ENCODE results near the gene INF2. TPM values are rescaled to one million over a fixed set of nuclear protein-coding genes. Genes with fewer than 3 reads are reported as not detected.

INF2 gene
- total and polyA plus RNA-seq, 2 donors (not counting 3 experiments of a cell fraction or from before 2014, with no cell fraction given), result 55.3 to 124 TPM

DNA sequence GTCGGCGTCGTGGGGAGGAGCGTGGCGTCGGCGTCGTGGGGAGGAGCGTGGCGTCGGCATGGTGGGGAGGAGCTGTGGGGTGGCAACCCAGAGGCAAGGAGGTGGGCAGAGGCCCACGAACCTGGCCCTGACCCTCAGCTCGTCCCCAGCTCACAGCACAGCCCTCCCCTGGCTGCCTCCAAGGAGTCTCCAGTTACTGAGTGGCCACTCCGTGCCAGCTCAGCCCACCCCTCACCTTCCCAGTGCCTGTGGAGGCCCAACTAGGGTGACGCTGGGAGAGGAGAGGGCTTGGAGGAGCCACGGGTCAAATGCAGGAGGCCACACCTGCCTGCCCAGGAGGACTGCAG is 40.4 kb downstream of the INF2 start:
- BruUV-seq (replicated peaks), result no TSS peak
- POLR2A ChIA-PET, result no interaction called here
- dilution Hi-C loops (cut with MboI; ENCODE audit: extremely low pct_ligation_motif_present, low sequenced_read_pairs), result no loop called here

DNA sequence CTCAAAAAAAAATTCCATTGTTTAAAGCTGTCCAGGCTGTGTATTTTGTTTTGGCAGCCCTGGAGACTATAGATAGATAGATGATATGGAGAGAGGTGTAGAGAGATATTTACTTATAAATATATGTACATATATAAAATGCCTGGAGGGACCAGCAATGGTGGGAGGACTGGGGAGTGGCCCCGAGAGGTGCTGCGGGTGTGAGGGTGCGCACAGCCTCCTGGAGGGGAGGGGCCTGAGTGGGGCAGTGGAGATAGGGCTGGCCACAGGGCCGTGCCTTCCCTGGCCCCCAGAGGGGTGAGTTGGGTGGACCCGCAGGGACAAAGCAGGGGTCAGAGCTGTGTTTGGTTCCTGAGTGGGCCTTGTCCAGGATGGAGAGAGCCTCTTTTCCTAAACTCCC is 41.1 kb downstream of the INF2 start:
- H3K9me3 ChIP-seq (replicated peaks; ENCODE audit: control insufficient read depth, insufficient read depth, low read length), result no peaks in the 10 kb centered on the region
- H2AFZ ChIP-seq (ENCODE audit: low read depth, low read length), result no peak overlapping the region
- POLR2A ChIA-PET, result no interaction called here
- FAIRE-seq (no peak), DNase-seq (ENCODE audit: low read depth, low spot score) (no peak)
- CTCF ChIA-PET, result interaction anchor here (1.6 to 1.8 kb wide), 2 partner anchors 20 to 23 kb away, joined by 3 to 4 read pairs; partner anchors contain the start of gene SIVA1
- no peak overlapping the region for H3K9ac ChIP-seq (replicated peaks; ENCODE audit: extremely low read depth, insufficient read depth, low read length)
- H3K4me1 ChIP-seq (ENCODE audit: control insufficient read depth, extremely low read depth, insufficient read depth, low read length), result peaks cover 5% of the 10 kb centered on the region
- H3K36me3 ChIP-seq (ENCODE audit: control insufficient read depth in 2 of 2, extremely low read depth in 1 of 2, insufficient read depth in 2 of 2, low read length in 2 of 2), result no peaks in the 10 kb centered on the region
- H4K20me1 ChIP-seq (replicated peaks; ENCODE audit: control insufficient read depth, extremely low read depth, insufficient read depth, low read length), result no peaks in the 10 kb centered on the region
- no peak for TF ChIP-seq JUN (IDR thresholded peaks at IDR 0.05; ENCODE audit: borderline replicate concordance, insufficient read depth, insufficient read length, low read depth)
- no peak for TF ChIP-seq POLR2AphosphoS5 (IDR thresholded peaks at IDR 0.05; ENCODE audit: insufficient read depth, low read depth, low read length)
- no peak for TF ChIP-seq FOS (IDR thresholded peaks at IDR 0.05; ENCODE audit: borderline replicate concordance, insufficient read depth, low read length)
- H3K4me3 ChIP-seq (replicated peaks in 1 of 3; ENCODE audit: insufficient read depth in 1 of 3, low read depth in 1 of 3, low read length in 3 of 3), result no peak overlapping the region
- H3K79me2 ChIP-seq (ENCODE audit: control insufficient read depth, insufficient read depth, low read length), result no peaks in the 10 kb centered on the region
- no TSS peak for BruUV-seq (replicated peaks)
- H3K27ac ChIP-seq (ENCODE audit: insufficient read depth, low read depth, low read length), result no peak overlapping the region
- dilution Hi-C loops (cut with MboI; ENCODE audit: extremely low pct_ligation_motif_present, low sequenced_read_pairs), result no loop called here
- H3K27me3 ChIP-seq (ENCODE audit: control insufficient read depth in 2 of 2, insufficient read depth in 2 of 2, low read length in 2 of 2), result no peaks in the 10 kb centered on the region
- no peak overlapping the region for H3K4me2 ChIP-seq (ENCODE audit: insufficient read depth, low read length)
- intact Hi-C loops (cut with micrococcal nuclease), result no loop called here
- no peaks in the 10 kb centered on the region for H3K9me1 ChIP-seq (replicated peaks; ENCODE audit: control insufficient read depth, extremely low read depth, insufficient read depth, low read length)

More for the DNA sequence above, 40.4 kb downstream of the INF2 start:
- H3K27ac ChIP-seq (ENCODE audit: insufficient read depth, low read depth, low read length), result no peak overlapping the region
- no peak overlapping the region for H3K4me3 ChIP-seq (replicated peaks in 1 of 3; ENCODE audit: insufficient read depth in 1 of 3, low read depth in 1 of 3, low read length in 3 of 3)
- H3K9me1 ChIP-seq (replicated peaks; ENCODE audit: control insufficient read depth, extremely low read depth, insufficient read depth, low read length), result no peaks in the 10 kb centered on the region
- CTCF ChIA-PET, result no interaction called here
- H3K4me2 ChIP-seq (ENCODE audit: insufficient read depth, low read length), result no peak overlapping the region
- no peak overlapping the region for H3K9ac ChIP-seq (replicated peaks; ENCODE audit: extremely low read depth, insufficient read depth, low read length)
- no peaks in the 10 kb centered on the region for H3K27me3 ChIP-seq (ENCODE audit: control insufficient read depth in 2 of 2, insufficient read depth in 2 of 2, low read length in 2 of 2)
- DNase-seq (ENCODE audit: low read depth, low spot score) (no peak), FAIRE-seq (no peak)
- no peaks in the 10 kb centered on the region for H3K36me3 ChIP-seq (ENCODE audit: control insufficient read depth in 2 of 2, extremely low read depth in 1 of 2, insufficient read depth in 2 of 2, low read length in 2 of 2)
- H2AFZ ChIP-seq (ENCODE audit: low read depth, low read length), result no peak overlapping the region
- H4K20me1 ChIP-seq (replicated peaks; ENCODE audit: control insufficient read depth, extremely low read depth, insufficient read depth, low read length), result no peaks in the 10 kb centered on the region
- no peaks in the 10 kb centered on the region for H3K79me2 ChIP-seq (ENCODE audit: control insufficient read depth, insufficient read depth, low read length)
- H3K4me1 ChIP-seq (ENCODE audit: control insufficient read depth, extremely low read depth, insufficient read depth, low read length), result peaks cover 4% of the 10 kb centered on the region
- intact Hi-C loops (cut with micrococcal nuclease), result no loop called here
- TF ChIP-seq, protein P1, sequence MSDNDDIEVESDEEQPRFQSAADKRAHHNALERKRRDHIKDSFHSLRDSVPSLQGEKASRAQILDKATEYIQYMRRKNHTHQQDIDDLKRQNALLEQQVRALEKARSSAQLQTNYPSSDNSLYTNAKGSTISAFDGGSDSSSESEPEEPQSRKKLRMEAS (IDR thresholded peaks at IDR 0.05; ENCODE audit: insufficient read depth, insufficient read length), result no peak
- no peak for TF ChIP-seq FOS (IDR thresholded peaks at IDR 0.05; ENCODE audit: borderline replicate concordance, insufficient read depth, low read length)
- TF ChIP-seq POLR2A (IDR thresholded peaks at IDR 0.05; ENCODE audit: low read depth, low read length), result no peak
- H3K9me3 ChIP-seq (replicated peaks; ENCODE audit: control insufficient read depth, insufficient read depth, low read length), result no peaks in the 10 kb centered on the region

All from endothelial cell of umbilical vein (primary cell).